Smooth muscle cell (in vitro differentiated cells): ENCODE data around the gene ASPG. TPM values are rescaled to one million over a fixed set of nuclear protein-coding genes. Genes with fewer than 3 reads are reported as not detected.

Experiments used
- DNase-seq: peaks from one replicate; lab custom pipeline; 2025; ENCODE audit not compliant: unreplicated experiment; lab: John Stamatoyannopoulos, UW
- H2AFZ ChIP-seq: fragments of 200-600 bp; sonication (generic); 2 replicates; pipeline ENCODE4 v1.6.0; 2016; ENCODE audit warnings: antibody characterized with exemption, low read depth, mild to moderate bottlenecking
- H3F3A ChIP-seq: fragments of 200-600 bp; sonication (generic); 2 replicates; pipeline ENCODE4 v1.6.0; 2017; ENCODE audit warnings: antibody characterized with exemption, low read depth
- H3K27ac ChIP-seq: fragments of 200-600 bp; sonication (generic); 2 replicates; pipeline ENCODE4 v1.5.1; 2016; ENCODE audit warnings: low read depth, mild to moderate bottlenecking
- H3K27me3 ChIP-seq: fragments of 200-600 bp; sonication (generic); 2 replicates; pipeline ENCODE4 v1.6.1; 2016; ENCODE audit warnings: low read depth, mild to moderate bottlenecking
- H3K36me3 ChIP-seq: fragments of 200-600 bp; sonication (generic); 2 replicates; pipeline ENCODE4 v1.5.1; 2016; ENCODE audit warnings: low read depth
- H3K4me1 ChIP-seq: fragments of 200-600 bp; sonication (generic); 2 replicates; pipeline ENCODE4 v1.5.1; 2016; ENCODE audit warnings: low read depth
- H3K4me2 ChIP-seq: fragments of 200-600 bp; sonication (generic); 2 replicates; pipeline ENCODE4 v1.6.0; 2016; ENCODE audit warnings: mild to moderate bottlenecking
- H3K4me3 ChIP-seq: fragments of 200-600 bp; sonication (generic); 2 replicates; pipeline ENCODE4 v1.5.1; 2016; ENCODE audit warnings: mild to moderate bottlenecking
- H3K79me2 ChIP-seq: fragments of 200-600 bp; sonication (generic); 2 replicates; pipeline ENCODE4 v1.6.0; 2016; ENCODE audit warnings: low read depth, mild to moderate bottlenecking
- H3K9ac ChIP-seq: fragments of 200-600 bp; sonication (generic); 2 replicates; pipeline ENCODE4 v1.6.0; 2016; ENCODE audit warnings: low read depth
- H3K9me3 ChIP-seq: fragments of 200-600 bp; sonication (generic); replicated peaks from 2 replicates; pipeline ENCODE4 v1.5.1; 2016; ENCODE audit warnings: low read depth
- H4K20me1 ChIP-seq: fragments of 200-600 bp; sonication (generic); 2 replicates; pipeline ENCODE4 v1.6.0; 2016; ENCODE audit warnings: low read depth
- WGBS: methylation state at CpG from one replicate; pipeline ENCODE4 v1.1.7; 2016; ENCODE audit warnings: low lambda C conversion rate; 5-methylcytosine and 5-hydroxymethylcytosine counted together
- polyA plus RNA-seq: library from polyadenylated mRNA; unstranded; fragments of >200 nt; fragmentation: Nextera tagmentation; extraction: Ambion mirVana; gene quantifications from 2 replicates; pipeline ENCODE4 v1.2.1, GENCODE V29; 2016
- total RNA-seq: library from RNA; depleted of rRNA; stranded (reverse); fragments of >200 nt; gene quantifications from 2 replicates; pipeline ENCODE4 v1.2.3, GENCODE V29; 2014
- TF ChIP-seq, protein P1 (sequence below): fragments of 200-600 bp; sonication (generic); IDR thresholded peaks from 2 replicates; pipeline ENCODE4 v1.5.1; 2017; ENCODE audit warnings: borderline replicate concordance, mild to moderate bottlenecking, antibody characterized with exemption; ENCODE audit not compliant: insufficient read depth, poor library complexity, severe bottlenecking

The ASPG gene
- total and polyA plus RNA-seq, 2 experiments from 2014 or later, result 0.18 to 1.2 TPM

GRCh38 chr14:104108570-104109541, 23.4 kb downstream of the ASPG start:
- 73% methylated on average over 20 of the region's 26 CpGs for WGBS
- Histone ChIP-seq H3K36me3 (no peaks in the 10 kb centered on the region), H3K4me2 (peak overlapping the region; percentile 51), H3K27ac (no peak overlapping the region), H3F3A (no peaks in the 10 kb centered on the region), H4K20me1 (no peaks in the 10 kb centered on the region), H3K4me3 (no peak overlapping the region), H3K4me1 (peaks cover 6% of the 10 kb centered on the region), H3K79me2 (no peaks in the 10 kb centered on the region), H3K9ac (no peak overlapping the region), H3K9me3 (no peaks in the 10 kb centered on the region), H2AFZ (no peak overlapping the region), H3K27me3 (no peaks in the 10 kb centered on the region)
- DNase-seq, result no peak
- TF ChIP-seq, protein P1, sequence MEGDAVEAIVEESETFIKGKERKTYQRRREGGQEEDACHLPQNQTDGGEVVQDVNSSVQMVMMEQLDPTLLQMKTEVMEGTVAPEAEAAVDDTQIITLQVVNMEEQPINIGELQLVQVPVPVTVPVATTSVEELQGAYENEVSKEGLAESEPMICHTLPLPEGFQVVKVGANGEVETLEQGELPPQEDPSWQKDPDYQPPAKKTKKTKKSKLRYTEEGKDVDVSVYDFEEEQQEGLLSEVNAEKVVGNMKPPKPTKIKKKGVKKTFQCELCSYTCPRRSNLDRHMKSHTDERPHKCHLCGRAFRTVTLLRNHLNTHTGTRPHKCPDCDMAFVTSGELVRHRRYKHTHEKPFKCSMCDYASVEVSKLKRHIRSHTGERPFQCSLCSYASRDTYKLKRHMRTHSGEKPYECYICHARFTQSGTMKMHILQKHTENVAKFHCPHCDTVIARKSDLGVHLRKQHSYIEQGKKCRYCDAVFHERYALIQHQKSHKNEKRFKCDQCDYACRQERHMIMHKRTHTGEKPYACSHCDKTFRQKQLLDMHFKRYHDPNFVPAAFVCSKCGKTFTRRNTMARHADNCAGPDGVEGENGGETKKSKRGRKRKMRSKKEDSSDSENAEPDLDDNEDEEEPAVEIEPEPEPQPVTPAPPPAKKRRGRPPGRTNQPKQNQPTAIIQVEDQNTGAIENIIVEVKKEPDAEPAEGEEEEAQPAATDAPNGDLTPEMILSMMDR, result no peak

DNA sequence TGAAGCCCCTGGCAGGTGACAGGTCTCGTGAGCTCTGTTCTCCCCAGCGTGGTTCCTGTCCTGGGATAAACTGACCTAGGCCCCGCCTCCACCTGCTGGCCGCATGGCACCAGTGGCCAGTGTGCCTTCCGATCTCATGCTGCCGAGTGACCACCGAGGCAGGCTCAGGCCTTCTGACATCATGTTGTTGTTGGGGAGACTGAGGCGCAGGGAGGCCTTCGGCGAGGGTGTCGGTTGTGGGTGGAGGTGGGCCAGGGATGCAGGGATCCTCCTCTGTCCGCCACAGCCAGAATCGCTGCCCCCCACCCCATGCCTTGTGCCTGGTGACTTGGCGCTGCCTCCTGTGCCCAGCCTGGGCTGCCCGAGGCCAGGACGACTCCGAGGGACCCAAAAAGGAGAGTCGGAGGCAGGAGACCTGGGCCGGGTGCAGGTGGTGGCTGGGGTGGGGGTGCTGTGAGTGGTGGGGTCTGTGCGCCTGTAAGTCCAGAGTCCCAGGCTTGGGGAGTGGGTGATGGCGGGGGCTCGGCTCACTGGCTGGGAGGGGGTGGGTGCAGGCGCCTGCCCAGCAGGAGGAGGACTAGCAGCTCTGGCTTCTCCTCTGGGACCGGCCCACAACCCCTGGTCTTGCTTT, 24.3 kb downstream of the ASPG start:
- Histone ChIP-seq H3K79me2 (no peaks in the 10 kb centered on the region), H3K4me3 (no peak overlapping the region), H3K27ac (no peak overlapping the region), H3K36me3 (no peaks in the 10 kb centered on the region), H2AFZ (no peak overlapping the region), H3K9ac (no peak overlapping the region), H3F3A (no peaks in the 10 kb centered on the region), H3K4me1 (peaks cover 6% of the 10 kb centered on the region), H3K9me3 (no peaks in the 10 kb centered on the region), H3K27me3 (peaks cover 2% of the 10 kb centered on the region), H4K20me1 (no peaks in the 10 kb centered on the region), H3K4me2 (no peak overlapping the region)
- WGBS, result 91% methylated on average over 21 of the region's 24 CpGs
- no peak for DNase-seq
- TF ChIP-seq, protein P1, result no peak

GRCh38 chr14:104110491-104111209, 25.1 kb downstream of the ASPG start:
- Histone ChIP-seq H3K79me2 (no peaks in the 10 kb centered on the region), H2AFZ (no peak overlapping the region), H3K4me1 (peaks cover 6% of the 10 kb centered on the region), H3K9me3 (no peaks in the 10 kb centered on the region), H3K27me3 (peaks cover 10% of the 10 kb centered on the region), H3K36me3 (no peaks in the 10 kb centered on the region), H3K4me2 (no peak overlapping the region), H3K27ac (no peak overlapping the region), H3K9ac (no peak overlapping the region), H4K20me1 (no peaks in the 10 kb centered on the region), H3K4me3 (no peak overlapping the region), H3F3A (no peaks in the 10 kb centered on the region)
- TF ChIP-seq, protein P1, result no peak
- DNase-seq, result no peak
- WGBS, result 89% methylated on average over 18 of the region's 18 CpGs
